ENCODE results near the gene GYPA.

DNA sequence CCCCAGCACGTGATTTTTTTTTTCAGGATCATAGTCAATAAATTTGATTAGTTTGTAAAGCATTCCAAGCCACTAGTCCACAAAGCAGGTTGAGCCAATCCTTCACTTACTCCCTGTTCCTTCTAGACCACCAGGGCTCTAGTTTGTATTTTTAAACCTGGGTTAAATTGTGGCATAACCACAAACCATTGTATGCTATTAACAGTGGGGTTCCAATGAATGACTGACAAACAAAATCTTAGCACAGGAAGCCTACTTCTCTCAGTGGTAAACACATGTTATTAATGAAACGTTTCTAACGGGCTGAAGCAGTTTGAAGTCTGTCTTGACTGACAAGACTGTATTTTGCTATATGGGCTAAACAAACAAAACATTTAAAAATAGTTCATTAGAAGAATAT, 48.6 kb upstream of the GYPA start:
- TF ChIP-seq EP300 (IDR thresholded peaks at IDR 0.05) (no peak), POLR2A (IDR thresholded peaks at IDR 0.05; ENCODE audit: low read depth) (no peak)
- TF ChIP-seq, protein P1, sequence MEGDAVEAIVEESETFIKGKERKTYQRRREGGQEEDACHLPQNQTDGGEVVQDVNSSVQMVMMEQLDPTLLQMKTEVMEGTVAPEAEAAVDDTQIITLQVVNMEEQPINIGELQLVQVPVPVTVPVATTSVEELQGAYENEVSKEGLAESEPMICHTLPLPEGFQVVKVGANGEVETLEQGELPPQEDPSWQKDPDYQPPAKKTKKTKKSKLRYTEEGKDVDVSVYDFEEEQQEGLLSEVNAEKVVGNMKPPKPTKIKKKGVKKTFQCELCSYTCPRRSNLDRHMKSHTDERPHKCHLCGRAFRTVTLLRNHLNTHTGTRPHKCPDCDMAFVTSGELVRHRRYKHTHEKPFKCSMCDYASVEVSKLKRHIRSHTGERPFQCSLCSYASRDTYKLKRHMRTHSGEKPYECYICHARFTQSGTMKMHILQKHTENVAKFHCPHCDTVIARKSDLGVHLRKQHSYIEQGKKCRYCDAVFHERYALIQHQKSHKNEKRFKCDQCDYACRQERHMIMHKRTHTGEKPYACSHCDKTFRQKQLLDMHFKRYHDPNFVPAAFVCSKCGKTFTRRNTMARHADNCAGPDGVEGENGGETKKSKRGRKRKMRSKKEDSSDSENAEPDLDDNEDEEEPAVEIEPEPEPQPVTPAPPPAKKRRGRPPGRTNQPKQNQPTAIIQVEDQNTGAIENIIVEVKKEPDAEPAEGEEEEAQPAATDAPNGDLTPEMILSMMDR (IDR thresholded peaks at IDR 0.05), result no peak

All from esophagus muscularis mucosa (tissue), 4 donors.